GM10266 (cell line): Measurements from ENCODE around the gene DIP2A.
"Not testable (repeated sequence)": the region's sequence is repeated elsewhere in the genome, so short reads cannot be mapped to it uniquely, and the experiment has no call there.

ENCODE experiments used
- DNase-seq: peaks from one replicate; pipeline ENCODE4 v3.0.0; 2012; ENCODE audit errors: extremely low spot score
- TF ChIP-seq, protein P1 (sequence below): IDR thresholded peaks from 2 replicates; pipeline ENCODE4 v1.5.1; 2012; ENCODE audit warnings: mild to moderate bottlenecking, low read depth; ENCODE audit not compliant: control insufficient read depth, insufficient read depth; ENCODE audit errors: missing control alignments

Gene DIP2A

DNA sequence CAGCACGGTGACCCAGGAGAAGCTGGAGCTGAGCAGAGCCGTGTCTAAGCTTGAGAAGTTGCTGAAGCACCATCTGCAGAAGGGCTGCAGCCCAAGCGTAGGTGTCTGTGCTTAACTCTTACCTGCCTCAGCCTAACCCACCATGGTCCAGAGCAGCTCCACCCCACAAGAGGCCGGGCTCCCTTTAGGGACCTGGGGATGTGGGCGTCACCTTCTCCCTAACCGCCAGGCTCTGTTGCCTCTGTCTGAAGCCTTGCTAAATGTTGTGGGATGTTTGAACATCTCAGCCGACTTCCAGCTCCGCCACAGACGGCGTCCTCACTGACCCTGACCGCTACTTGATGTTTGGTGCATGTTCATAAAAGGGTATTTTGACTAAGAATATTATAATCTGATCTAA, 20.4 kb upstream of the DIP2A start:
- TF ChIP-seq, protein P1, sequence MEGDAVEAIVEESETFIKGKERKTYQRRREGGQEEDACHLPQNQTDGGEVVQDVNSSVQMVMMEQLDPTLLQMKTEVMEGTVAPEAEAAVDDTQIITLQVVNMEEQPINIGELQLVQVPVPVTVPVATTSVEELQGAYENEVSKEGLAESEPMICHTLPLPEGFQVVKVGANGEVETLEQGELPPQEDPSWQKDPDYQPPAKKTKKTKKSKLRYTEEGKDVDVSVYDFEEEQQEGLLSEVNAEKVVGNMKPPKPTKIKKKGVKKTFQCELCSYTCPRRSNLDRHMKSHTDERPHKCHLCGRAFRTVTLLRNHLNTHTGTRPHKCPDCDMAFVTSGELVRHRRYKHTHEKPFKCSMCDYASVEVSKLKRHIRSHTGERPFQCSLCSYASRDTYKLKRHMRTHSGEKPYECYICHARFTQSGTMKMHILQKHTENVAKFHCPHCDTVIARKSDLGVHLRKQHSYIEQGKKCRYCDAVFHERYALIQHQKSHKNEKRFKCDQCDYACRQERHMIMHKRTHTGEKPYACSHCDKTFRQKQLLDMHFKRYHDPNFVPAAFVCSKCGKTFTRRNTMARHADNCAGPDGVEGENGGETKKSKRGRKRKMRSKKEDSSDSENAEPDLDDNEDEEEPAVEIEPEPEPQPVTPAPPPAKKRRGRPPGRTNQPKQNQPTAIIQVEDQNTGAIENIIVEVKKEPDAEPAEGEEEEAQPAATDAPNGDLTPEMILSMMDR, result no peak
- DNase-seq, result no peak

DNA sequence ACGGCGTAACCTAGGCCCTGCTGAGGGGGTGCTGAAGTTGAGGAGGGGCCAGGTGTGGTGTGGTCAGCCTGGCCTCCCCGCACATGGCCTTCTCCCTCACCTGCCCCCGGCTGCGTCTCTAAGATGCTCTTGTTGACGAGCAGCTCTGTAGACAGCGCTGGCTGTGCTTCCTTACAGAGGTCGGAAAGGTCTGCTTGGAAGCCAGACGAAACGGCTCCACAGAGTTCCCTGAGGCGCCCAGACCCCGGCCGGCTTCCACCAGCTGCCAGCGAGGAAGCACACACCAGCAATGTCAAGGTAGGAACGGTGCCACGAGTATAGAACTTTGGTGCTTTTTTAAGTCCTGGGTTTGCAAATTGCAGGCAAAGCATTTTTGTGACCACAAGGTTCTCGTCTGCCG, 18.8 kb upstream of the DIP2A start:
- TF ChIP-seq, protein P1, result no peak
- no peak for DNase-seq

DNA sequence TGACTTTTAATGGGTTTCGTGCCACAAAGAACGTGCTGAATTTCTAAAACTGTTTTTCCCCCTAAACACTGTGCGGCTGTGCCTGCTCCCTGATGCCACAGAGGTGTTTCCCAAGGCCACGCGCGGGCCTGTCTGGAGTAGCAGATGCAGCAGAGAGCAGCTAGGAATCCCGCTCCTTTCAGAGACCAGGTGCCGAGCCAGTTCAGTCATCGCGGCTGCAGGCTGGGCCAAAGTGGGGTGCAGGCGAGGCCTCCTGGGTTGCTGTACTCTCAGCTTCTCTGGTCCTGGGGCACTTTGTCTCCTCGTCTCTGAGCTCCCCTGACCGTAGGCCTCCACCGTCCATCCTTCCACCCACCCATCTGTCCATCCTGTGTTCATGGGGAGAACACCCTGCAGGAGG, 17.4 kb upstream of the DIP2A start:
- TF ChIP-seq, protein P1, result no peak
- no peak for DNase-seq

DNA sequence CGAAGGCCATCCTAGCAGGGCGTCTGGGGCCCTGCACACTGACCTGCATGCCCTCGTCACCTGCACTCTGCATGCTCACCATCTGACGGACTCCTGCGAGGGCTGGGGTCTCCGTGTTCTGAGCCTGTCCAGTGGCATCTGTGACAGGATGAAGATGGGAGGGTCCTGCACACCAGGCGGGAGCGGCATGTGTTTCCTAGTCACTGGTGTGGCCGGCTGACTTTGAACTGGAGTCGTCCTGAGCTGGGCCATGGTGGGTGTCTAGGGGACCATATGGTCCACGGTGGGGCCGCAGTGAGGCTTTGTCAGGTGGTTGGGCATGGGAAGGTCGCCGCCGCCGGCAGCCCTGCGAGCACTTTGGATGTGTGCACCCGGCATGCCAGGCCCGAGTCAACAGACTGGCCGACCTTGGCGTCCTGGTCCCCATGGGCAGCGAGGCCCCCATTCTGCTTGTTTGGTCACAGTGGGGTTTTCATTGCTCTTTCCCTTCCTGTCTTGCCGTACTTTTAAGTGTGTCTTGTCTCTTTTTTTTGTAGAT, 16.7 kb upstream of the DIP2A start:
- no peak for DNase-seq
- TF ChIP-seq, protein P1, result no peak

DNA sequence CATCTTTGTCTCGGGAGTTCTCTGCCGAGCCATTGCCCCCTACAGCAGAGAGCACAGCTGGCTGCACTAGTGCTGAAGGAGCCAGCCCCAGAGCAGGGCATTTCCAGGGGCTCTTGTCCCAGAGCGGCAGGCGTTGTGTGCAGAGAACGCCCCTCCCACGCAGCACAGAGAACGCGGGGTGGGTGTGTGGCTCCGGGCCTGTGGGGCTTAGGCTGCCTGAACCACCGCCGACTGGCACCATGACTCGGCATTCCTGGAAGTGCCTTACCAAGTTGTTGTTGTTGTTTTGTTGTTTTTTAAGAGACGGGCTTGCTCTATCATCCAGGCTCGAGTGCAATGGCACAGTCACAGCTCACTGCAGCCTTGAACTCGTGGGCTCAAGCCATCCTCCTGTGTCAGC, 15.8 kb upstream of the DIP2A start:
- TF ChIP-seq, protein P1, result no peak
- DNase-seq, result no peak

DNA sequence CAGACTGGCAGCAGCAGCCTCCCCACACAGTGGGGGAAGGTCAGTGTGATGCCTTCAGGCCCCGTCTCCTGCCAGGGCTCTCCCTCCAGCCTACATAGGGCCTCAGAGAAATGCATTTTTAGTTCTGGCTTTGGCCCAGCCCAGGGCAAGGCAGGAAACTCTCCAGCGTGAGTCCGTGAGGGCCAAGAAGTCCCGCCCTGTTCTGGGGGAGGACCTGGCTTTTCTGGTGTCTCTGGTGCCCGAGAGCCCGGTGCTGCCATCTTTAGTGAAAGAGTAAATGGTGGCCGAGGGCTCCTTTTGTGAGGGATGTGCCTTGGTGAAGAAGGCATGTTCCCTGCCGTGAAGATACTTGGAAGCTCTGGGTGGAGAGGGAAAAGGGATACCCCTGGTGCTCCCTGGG, 14.8 kb upstream of the DIP2A start:
- TF ChIP-seq, protein P1, result no peak
- no peak for DNase-seq

DNA sequence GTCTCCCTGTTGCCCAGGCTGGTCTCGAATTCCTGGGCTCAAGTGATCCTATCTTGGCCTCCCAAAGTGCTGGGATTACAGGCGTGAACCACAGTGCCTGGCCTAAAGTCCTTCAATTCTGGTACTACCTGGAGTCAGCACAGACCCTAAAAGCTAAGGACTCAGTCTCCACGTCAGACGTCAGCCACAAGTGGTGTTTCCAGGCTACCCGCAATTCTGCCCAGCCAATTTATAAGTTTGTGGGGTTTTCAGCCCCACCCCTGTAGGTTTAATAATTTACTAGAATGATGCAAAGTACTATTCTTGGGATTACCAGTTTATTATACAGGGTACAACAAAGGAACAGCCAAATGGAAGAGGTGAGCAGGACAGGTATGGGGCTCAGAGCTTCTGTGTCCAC, 10.6 kb upstream of the DIP2A start:
- DNase-seq, result no peak
- TF ChIP-seq, protein P1, result no peak

DNA sequence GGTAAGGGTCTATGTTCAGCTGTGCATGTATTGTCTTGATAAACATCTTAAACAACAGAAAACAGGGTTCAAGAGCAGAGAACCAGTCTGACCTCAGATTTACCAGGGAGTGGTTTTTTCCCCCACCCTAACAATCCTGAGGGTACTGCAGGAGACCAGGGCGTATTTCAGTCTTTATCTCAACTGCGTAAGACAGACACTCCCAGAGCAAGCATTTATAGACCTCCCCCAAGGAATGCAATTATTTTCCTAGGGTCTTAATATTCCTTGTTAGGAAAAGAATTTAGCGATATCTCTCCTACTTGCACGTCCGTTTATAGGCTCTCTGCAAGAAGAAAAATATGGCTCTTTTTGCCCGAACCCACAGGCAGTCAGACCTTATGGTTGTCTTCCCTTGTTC, 9.8 kb upstream of the DIP2A start:
- not testable (repeated sequence) for DNase-seq
